ENCODE results near the gene IFFO2.

Gene IFFO2

DNA sequence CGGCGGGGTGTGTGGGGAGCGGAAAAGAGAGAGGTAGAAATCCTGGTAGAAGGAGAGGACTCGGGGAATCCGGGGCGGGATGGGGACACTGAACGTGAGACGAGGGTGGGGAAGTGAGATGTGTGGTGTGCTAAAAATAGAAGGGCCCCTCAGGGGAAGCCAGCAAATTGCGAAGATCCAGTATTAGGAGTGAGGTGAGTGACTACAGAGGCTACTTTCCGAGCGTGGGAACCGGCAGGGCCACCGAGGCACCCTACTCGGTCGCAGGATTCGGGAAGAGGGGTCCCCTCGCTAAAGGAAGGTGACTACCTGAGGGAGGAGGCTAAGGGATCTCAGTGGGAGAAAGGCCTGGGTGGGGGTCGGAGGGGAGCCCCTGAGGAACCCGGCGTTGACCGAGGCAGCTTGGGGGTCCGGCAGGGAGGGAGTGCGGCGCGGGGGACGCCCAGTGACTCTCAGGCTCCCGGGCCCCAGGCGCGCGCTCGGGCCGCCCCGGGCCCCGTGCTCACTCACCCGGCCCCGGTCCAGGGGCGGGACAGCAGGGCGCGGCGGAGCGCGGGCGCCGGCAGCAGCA, 54.4 kb downstream of the IFFO2 start:
- Histone ChIP-seq H3K4me2 (ENCODE audit: low read length) (peak overlapping the region; percentile 78), H3K27ac (ENCODE audit: low read depth, low read length) (no peak overlapping the region), H3K4me1 (ENCODE audit: control insufficient read depth, low read length) (peaks cover 15% of the 10 kb centered on the region), H3F3A (ENCODE audit: control insufficient read depth, insufficient read depth) (no peaks in the 10 kb centered on the region), H3K79me2 (ENCODE audit: control insufficient read depth, low read length) (no peaks in the 10 kb centered on the region), H3K27me3 (ENCODE audit: control insufficient read depth, low read length) (peaks cover 26% of the 10 kb centered on the region), H3K36me3 (ENCODE audit: control insufficient read depth, low read length) (no peaks in the 10 kb centered on the region), H3K9me3 (ENCODE audit: control insufficient read depth, insufficient read depth, low read length) (no peaks in the 10 kb centered on the region), H4K20me1 (ENCODE audit: control insufficient read depth, insufficient read depth, low read depth, low read length) (no peaks in the 10 kb centered on the region), H3K9me2 (replicated peaks; ENCODE audit: control insufficient read depth, low read length) (no peaks in the 10 kb centered on the region), H3K4me3 (ENCODE audit: low read length) (peak overlapping the region; percentile 74)
- TF ChIP-seq EZH2phosphoT487 (IDR thresholded peaks at IDR 0.05; ENCODE audit: borderline replicate concordance, low read length) = peak; percentile 81; the same call in 1 of the 2 replicates
- TF ChIP-seq, protein P1, sequence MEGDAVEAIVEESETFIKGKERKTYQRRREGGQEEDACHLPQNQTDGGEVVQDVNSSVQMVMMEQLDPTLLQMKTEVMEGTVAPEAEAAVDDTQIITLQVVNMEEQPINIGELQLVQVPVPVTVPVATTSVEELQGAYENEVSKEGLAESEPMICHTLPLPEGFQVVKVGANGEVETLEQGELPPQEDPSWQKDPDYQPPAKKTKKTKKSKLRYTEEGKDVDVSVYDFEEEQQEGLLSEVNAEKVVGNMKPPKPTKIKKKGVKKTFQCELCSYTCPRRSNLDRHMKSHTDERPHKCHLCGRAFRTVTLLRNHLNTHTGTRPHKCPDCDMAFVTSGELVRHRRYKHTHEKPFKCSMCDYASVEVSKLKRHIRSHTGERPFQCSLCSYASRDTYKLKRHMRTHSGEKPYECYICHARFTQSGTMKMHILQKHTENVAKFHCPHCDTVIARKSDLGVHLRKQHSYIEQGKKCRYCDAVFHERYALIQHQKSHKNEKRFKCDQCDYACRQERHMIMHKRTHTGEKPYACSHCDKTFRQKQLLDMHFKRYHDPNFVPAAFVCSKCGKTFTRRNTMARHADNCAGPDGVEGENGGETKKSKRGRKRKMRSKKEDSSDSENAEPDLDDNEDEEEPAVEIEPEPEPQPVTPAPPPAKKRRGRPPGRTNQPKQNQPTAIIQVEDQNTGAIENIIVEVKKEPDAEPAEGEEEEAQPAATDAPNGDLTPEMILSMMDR (IDR thresholded peaks at IDR 0.05; ENCODE audit: low read depth, low read length, poor library complexity, severe bottlenecking) = no peak

DNA sequence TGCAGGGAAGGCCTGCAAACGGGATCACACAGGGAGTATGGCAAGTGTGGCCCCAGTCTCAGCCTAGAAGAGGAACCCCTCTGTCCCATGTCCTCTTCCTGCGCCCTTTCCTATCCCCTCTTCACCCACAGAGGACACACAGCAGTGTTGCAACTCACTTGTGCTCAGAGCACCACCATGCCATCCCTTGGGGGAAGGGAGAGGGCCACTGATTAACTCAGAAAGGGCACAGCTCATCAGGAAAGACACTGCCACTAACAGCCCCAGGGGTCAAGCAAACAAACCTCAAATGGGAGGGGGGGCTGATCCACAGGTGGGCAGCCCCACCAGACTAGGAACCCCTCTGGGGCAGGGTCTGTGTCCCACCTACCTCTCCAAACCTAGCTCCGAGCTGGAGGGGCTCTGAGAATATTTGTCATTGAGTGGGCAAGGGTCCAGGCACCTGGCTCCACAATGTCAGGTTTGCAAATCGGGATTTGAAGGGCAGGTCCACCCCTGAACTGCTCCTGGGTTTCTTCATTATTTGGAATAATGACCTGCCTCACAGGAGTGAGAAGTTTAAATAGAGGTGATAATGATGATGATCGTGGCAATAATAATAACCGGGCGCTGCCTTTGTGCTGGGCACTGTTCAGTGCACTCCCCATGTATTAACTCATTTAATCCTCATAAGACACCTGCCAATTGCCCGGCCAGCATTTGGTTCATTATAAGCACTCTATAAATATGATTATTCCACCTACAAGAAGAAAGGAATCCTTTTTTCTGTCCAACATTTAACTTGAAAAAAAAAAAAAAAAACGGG, 55.1 kb downstream of the IFFO2 start:
- Histone ChIP-seq H4K20me1 (ENCODE audit: control insufficient read depth, insufficient read depth, low read depth, low read length) (no peaks in the 10 kb centered on the region), H3F3A (ENCODE audit: control insufficient read depth, insufficient read depth) (no peaks in the 10 kb centered on the region), H3K4me2 (ENCODE audit: low read length) (peak overlapping the region; percentile 78), H3K27ac (ENCODE audit: low read depth, low read length) (no peak overlapping the region), H3K9me3 (ENCODE audit: control insufficient read depth, insufficient read depth, low read length) (no peaks in the 10 kb centered on the region), H3K9me2 (replicated peaks; ENCODE audit: control insufficient read depth, low read length) (no peaks in the 10 kb centered on the region), H3K36me3 (ENCODE audit: control insufficient read depth, low read length) (no peaks in the 10 kb centered on the region), H3K4me1 (ENCODE audit: control insufficient read depth, low read length) (peaks cover 15% of the 10 kb centered on the region), H3K79me2 (ENCODE audit: control insufficient read depth, low read length) (no peaks in the 10 kb centered on the region), H3K4me3 (ENCODE audit: low read length) (peak overlapping the region; percentile 74), H3K27me3 (ENCODE audit: control insufficient read depth, low read length) (peaks cover 26% of the 10 kb centered on the region)
- TF ChIP-seq EZH2phosphoT487 (IDR thresholded peaks at IDR 0.05; ENCODE audit: borderline replicate concordance, low read length) = no peak
- TF ChIP-seq, protein P1 (IDR thresholded peaks at IDR 0.05; ENCODE audit: low read depth, low read length, poor library complexity, severe bottlenecking) = no peak

DNA sequence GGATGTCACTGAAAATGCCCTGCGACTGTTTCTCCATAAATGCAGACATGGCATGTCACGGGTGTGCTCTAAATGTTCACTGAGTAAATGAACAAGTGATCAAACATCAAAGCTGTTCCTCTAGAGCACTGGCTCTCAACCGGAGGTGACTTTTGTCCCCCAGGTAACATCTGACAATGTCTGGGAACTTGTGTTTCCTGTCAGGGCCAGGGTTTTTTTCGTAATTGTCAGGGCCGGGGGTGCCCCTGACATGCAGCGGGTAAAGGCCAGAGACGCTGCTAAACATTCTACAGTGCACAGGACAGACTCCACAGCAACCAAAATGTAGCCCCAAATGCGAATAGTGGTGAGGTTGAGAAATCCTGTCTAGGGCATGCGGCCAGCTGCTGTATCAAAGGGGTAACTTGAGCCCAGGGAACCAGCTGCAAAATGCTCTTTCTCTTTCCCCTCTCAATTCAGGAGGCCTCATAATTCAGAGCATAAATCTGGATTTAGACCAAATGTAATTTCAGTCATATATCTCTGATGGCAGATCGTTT, 56.1 kb downstream of the IFFO2 start:
- peaks cover 26% of the 10 kb centered on the region for H3K27me3 ChIP-seq (ENCODE audit: control insufficient read depth, low read length)
- no peak overlapping the region for H3K27ac ChIP-seq (ENCODE audit: low read depth, low read length)
- no peak overlapping the region for H3K4me2 ChIP-seq (ENCODE audit: low read length)
- H3K79me2 ChIP-seq (ENCODE audit: control insufficient read depth, low read length) = no peaks in the 10 kb centered on the region
- no peaks in the 10 kb centered on the region for H3K9me2 ChIP-seq (replicated peaks; ENCODE audit: control insufficient read depth, low read length)
- no peaks in the 10 kb centered on the region for H3K36me3 ChIP-seq (ENCODE audit: control insufficient read depth, low read length)
- TF ChIP-seq, protein P1 (IDR thresholded peaks at IDR 0.05; ENCODE audit: low read depth, low read length, poor library complexity, severe bottlenecking) = no peak
- TF ChIP-seq EZH2phosphoT487 (IDR thresholded peaks at IDR 0.05; ENCODE audit: borderline replicate concordance, low read length) = no peak
- no peaks in the 10 kb centered on the region for H3K9me3 ChIP-seq (ENCODE audit: control insufficient read depth, insufficient read depth, low read length)
- peaks cover 15% of the 10 kb centered on the region for H3K4me1 ChIP-seq (ENCODE audit: control insufficient read depth, low read length)
- H4K20me1 ChIP-seq (ENCODE audit: control insufficient read depth, insufficient read depth, low read depth, low read length) = no peaks in the 10 kb centered on the region
- no peak overlapping the region for H3K4me3 ChIP-seq (ENCODE audit: low read length)
- H3F3A ChIP-seq (ENCODE audit: control insufficient read depth, insufficient read depth) = no peaks in the 10 kb centered on the region

All from DOHH2 (cell line).